ENCODE data around the gene CNTF.
"Not testable (repeated sequence)": the region's sequence is repeated elsewhere in the genome, so short reads cannot be mapped to it uniquely, and the experiment has no call there.

The CNTF gene

GRCh38 chr11:58622344-58622743 is at the start of gene CNTF:
Gene CNTF (plus strand): TSS chr11:58622665. CDS start chr11:58622753, 88 bp downstream.
- DNase-seq (ENCODE audit: low read depth): no peak

GRCh38 chr11:58572906-58573305 is 49.6 kb upstream of the CNTF start:
- DNase-seq (ENCODE audit: low read depth): not testable (repeated sequence)

GRCh38 chr11:58573451-58574104 is 48.9 kb upstream of the CNTF start:
- peak; percentile 81 for DNase-seq (ENCODE audit: low read depth)

GRCh38 chr11:58574881-58575280 is 47.6 kb upstream of the CNTF start:
- peak; percentile 82 for DNase-seq (ENCODE audit: low read depth)

GRCh38 chr11:58575377-58576020 is 47.0 kb upstream of the CNTF start, which contains the start of gene LPXN:
Gene LPXN (minus strand): TSS chr11:58575856. CDS start chr11:58575772, 84 bp downstream.
- DNase-seq (ENCODE audit: low read depth): peak; percentile 39

- DNase-seq (ENCODE audit: low read depth): peak; percentile 42
Observed at GRCh38 chr11:58576887-58577471, 45.5 kb upstream of the CNTF start.

GRCh38 chr11:58577555-58578135 is 44.8 kb upstream of the CNTF start:
- peak; percentile 70 for DNase-seq (ENCODE audit: low read depth)

GRCh38 chr11:58578136-58578634 is 44.3 kb upstream of the CNTF start:
- peak; percentile 98 for DNase-seq (ENCODE audit: low read depth)

GRCh38 chr11:58578635-58579191 is 43.8 kb upstream of the CNTF start, which contains the start of gene ZFP91:
Gene ZFP91 (plus strand): TSS chr11:58579063. CDS start chr11:58579282, 219 bp downstream.
- DNase-seq (ENCODE audit: low read depth): peak; percentile 98

- DNase-seq (ENCODE audit: low read depth): peak; percentile 90
Observed at GRCh38 chr11:58579192-58580129, 43.0 kb upstream of the CNTF start.

GRCh38 chr11:58580311-58580710 is 42.2 kb upstream of the CNTF start:
- no peak for DNase-seq (ENCODE audit: low read depth)

- DNase-seq (ENCODE audit: low read depth): no peak
Observed at GRCh38 chr11:58582437-58582836, 40.0 kb upstream of the CNTF start.

GRCh38 chr11:58586998-58587397 is 35.5 kb upstream of the CNTF start:
- DNase-seq (ENCODE audit: low read depth): no peak

- DNase-seq (ENCODE audit: low read depth): no peak
Observed at GRCh38 chr11:58591659-58592058, 30.8 kb upstream of the CNTF start.

GRCh38 chr11:58592760-58593472 is 29.5 kb upstream of the CNTF start:
- DNase-seq (ENCODE audit: low read depth): no peak

GRCh38 chr11:58594826-58595225 is 27.6 kb upstream of the CNTF start:
- no peak for DNase-seq (ENCODE audit: low read depth)

- peak; percentile 41 for DNase-seq (ENCODE audit: low read depth)
Observed at GRCh38 chr11:58596621-58597020, 25.8 kb upstream of the CNTF start.

GRCh38 chr11:58597486-58598144 is 24.9 kb upstream of the CNTF start:
- DNase-seq (ENCODE audit: low read depth): no peak

- DNase-seq (ENCODE audit: low read depth): no peak
Observed at GRCh38 chr11:58600510-58600909, 22.0 kb upstream of the CNTF start.
